Measurements from ENCODE around the gene VAV3. TPM values are rescaled to one million over a fixed set of nuclear protein-coding genes. Genes with fewer than 3 reads are reported as not detected.

VAV3 gene
- total and polyA plus RNA-seq, 10 of the 15 experiments (the other 5 are each of a cell fraction or from before 2014, with no cell fraction given): 0.84 to 5.5 (median 3.4) TPM

GRCh38 chr1:107952989-107953388 is 12.0 kb downstream of the VAV3 start:
- Histone ChIP-seq H3K9me3 (replicated peaks; ENCODE audit: control insufficient read depth, insufficient read depth, low read length) (no peaks in the 10 kb centered on the region), H2AFZ (ENCODE audit: control insufficient read depth, low read depth, low read length) (no peak overlapping the region), H3K4me1 (ENCODE audit: control insufficient read depth, insufficient read depth, low read length) (peaks cover 18% of the 10 kb centered on the region), H3K27me3 (replicated peaks in 1 of 2; ENCODE audit: control insufficient read depth in 2 of 2, insufficient read depth in 2 of 2, low read length in 1 of 2) (no peaks in the 10 kb centered on the region), H3K9ac (ENCODE audit: control insufficient read depth, insufficient read depth, low read length) (no peak overlapping the region), H4K20me1 (ENCODE audit: control insufficient read depth, insufficient read depth) (no peaks in the 10 kb centered on the region), H3K4me2 (ENCODE audit: control insufficient read depth, insufficient read depth) (no peak overlapping the region), H3K79me2 (ENCODE audit: control insufficient read depth, insufficient read depth, low read length) (no peaks in the 10 kb centered on the region; the same call in 1 of the 2 replicates), H3K36me3 (ENCODE audit: control insufficient read depth in 2 of 2, insufficient read depth in 2 of 2, low read length in 1 of 2) (no peaks in the 10 kb centered on the region), H3K27ac (ENCODE audit: control insufficient read depth, insufficient read depth) (no peak overlapping the region), H3K4me3 (no peak overlapping the region)
- intact Hi-C loops (cut with micrococcal nuclease; ENCODE audit: unreplicated experiment) (no loop called here), in situ Hi-C loops (cut with MboI) (no loop called here)
- WGBS (ENCODE audit: insufficient coverage, insufficient replicate concordance, low lambda C conversion rate, missing lambda C conversion rate): 86% methylated on average over 2 of the region's 2 CpGs
- DNase-seq (ENCODE audit: low read depth, low spot score) (no peak), ATAC-seq (no peak), FAIRE-seq (no peak)
- ChIA-PET RAD21 (ENCODE audit: unreplicated experiment) (no interaction called here), POLR2A (no interaction called here), SMC1A (ENCODE audit: uncharacterized antibody, unreplicated experiment) (no interaction called here), CTCF (no interaction called here)
- TF ChIP-seq USF1 (IDR thresholded peaks at IDR 0.05; ENCODE audit: borderline replicate concordance, extremely low read length, insufficient read depth, low read depth, low read length): no peak
- no peak for TF ChIP-seq TARDBP (IDR thresholded peaks at IDR 0.05; ENCODE audit: borderline replicate concordance)
- peak; percentile 40; the same call in 1 of the 2 replicates for TF ChIP-seq EED (IDR thresholded peaks at IDR 0.05; ENCODE audit: low read depth)
- no peak for TF ChIP-seq PML (IDR thresholded peaks at IDR 0.05; ENCODE audit: low read length)
- TF ChIP-seq JUND (IDR thresholded peaks at IDR 0.05; ENCODE audit: low read depth, low read length): no peak
- no peak for TF ChIP-seq PKNOX1 (IDR thresholded peaks at IDR 0.05)
- 0 out of 4 replicates have a peak, but pooled peaks of 1 of the 2 experiments have one; percentile 11 for TF ChIP-seq IKZF2 (IDR thresholded peaks at IDR 0.05)
- TF ChIP-seq BCL3 (IDR thresholded peaks at IDR 0.05; ENCODE audit: borderline replicate concordance, insufficient read depth, low read depth, low read length, poor library complexity, severe bottlenecking): no peak
- BruUV-seq (replicated peaks): no TSS peak

Measured in GM12878 (cell line).